ENCODE measurements around the gene TMEM101. TPM values are rescaled to one million over a fixed set of nuclear protein-coding genes. Genes with fewer than 3 reads are reported as not detected.
"Not testable (repeated sequence)": the region's sequence is repeated elsewhere in the genome, so short reads cannot be mapped to it uniquely, and the experiment has no call there.

TMEM101 gene
- total RNA-seq, 1 experiment from 2014 or later = 18.6 TPM

- Histone ChIP-seq H3K14ac (ENCODE audit: insufficient read depth, low read length) (no peak overlapping the region), H3K4ac (ENCODE audit: low read depth, low read length) (no peak overlapping the region), H4K5ac (ENCODE audit: insufficient read length, low read depth, low read length) (no peak overlapping the region), H2BK120ac (ENCODE audit: low read depth, low read length, poor library complexity, severe bottlenecking) (no peak overlapping the region), H2BK20ac (ENCODE audit: low read depth, low read length, poor library complexity, severe bottlenecking) (no peak overlapping the region), H3K4me1 (ENCODE audit: insufficient read depth, low read length) (no peaks in the 10 kb centered on the region), H2BK12ac (ENCODE audit: insufficient read length, low read depth, low read length) (no peak overlapping the region), H3K23ac (ENCODE audit: insufficient read length, low read depth, low read length) (no peak overlapping the region), H3K4me2 (ENCODE audit: insufficient read depth, insufficient read length, low read length) (no peak overlapping the region), H3K56ac (ENCODE audit: insufficient read length, low read depth, low read length) (no peak overlapping the region), H3T11ph (ENCODE audit: low read length) (no peak overlapping the region), H4K91ac (ENCODE audit: insufficient read length, low read depth, low read length) (no peak overlapping the region), H2BK5ac (ENCODE audit: insufficient read length, low read length) (no peak overlapping the region), H3K79me2 (ENCODE audit: insufficient read depth, low read length) (no peaks in the 10 kb centered on the region), H3K18ac (ENCODE audit: insufficient read length, low read depth, low read length) (no peak overlapping the region), H4K8ac (replicated peaks; ENCODE audit: insufficient read length, low read depth, low read length) (no peak overlapping the region), H3K9ac (ENCODE audit: extremely low read depth, insufficient read length, low read length) (no peak overlapping the region), H2AFZ (ENCODE audit: low read length) (no peak overlapping the region), H4K20me1 (ENCODE audit: control insufficient read depth, insufficient read depth, insufficient read length) (no peaks in the 10 kb centered on the region), H2AK5ac (ENCODE audit: insufficient read length, low read length) (no peak overlapping the region), H3K23me2 (ENCODE audit: insufficient read length, low read depth, low read length, poor library complexity, severe bottlenecking) (no peaks in the 10 kb centered on the region), H2BK15ac (ENCODE audit: low read depth, low read length) (no peak overlapping the region), H3K9me3 (ENCODE audit: control insufficient read depth, low read depth, low read length) (no peaks in the 10 kb centered on the region), H3K27me3 (ENCODE audit: insufficient read depth, low read length) (no peaks in the 10 kb centered on the region), H3K79me1 (ENCODE audit: insufficient read depth, low read depth, low read length, poor library complexity, severe bottlenecking) (no peaks in the 10 kb centered on the region), H3K27ac (ENCODE audit: insufficient read length, low read depth, low read length) (no peak overlapping the region)
- peaks cover 2 to 26% (median 8%) of the 10 kb centered on the region in 3 experiments; a peak in 3 of 7 replicates for H3K36me3 Mint-ChIP-seq (ENCODE audit: insufficient read depth in 1 of 3, low read depth in 3 of 3)
- WGBS (ENCODE audit: extremely low coverage, insufficient read length, low lambda C conversion rate) = no CpG with 5 or more reads among the region's 2 CpGs
- TF ChIP-seq, protein P1, sequence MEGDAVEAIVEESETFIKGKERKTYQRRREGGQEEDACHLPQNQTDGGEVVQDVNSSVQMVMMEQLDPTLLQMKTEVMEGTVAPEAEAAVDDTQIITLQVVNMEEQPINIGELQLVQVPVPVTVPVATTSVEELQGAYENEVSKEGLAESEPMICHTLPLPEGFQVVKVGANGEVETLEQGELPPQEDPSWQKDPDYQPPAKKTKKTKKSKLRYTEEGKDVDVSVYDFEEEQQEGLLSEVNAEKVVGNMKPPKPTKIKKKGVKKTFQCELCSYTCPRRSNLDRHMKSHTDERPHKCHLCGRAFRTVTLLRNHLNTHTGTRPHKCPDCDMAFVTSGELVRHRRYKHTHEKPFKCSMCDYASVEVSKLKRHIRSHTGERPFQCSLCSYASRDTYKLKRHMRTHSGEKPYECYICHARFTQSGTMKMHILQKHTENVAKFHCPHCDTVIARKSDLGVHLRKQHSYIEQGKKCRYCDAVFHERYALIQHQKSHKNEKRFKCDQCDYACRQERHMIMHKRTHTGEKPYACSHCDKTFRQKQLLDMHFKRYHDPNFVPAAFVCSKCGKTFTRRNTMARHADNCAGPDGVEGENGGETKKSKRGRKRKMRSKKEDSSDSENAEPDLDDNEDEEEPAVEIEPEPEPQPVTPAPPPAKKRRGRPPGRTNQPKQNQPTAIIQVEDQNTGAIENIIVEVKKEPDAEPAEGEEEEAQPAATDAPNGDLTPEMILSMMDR (conservative IDR thresholded peaks at IDR 0.05) = no peak
- 0 out of 7 replicates have a peak overlapping the region, but pooled peaks of 1 of the 3 experiments have one; percentile 33 for H3K27ac Mint-ChIP-seq
- no peaks in the 10 kb centered on the region for H3K4me1 Mint-ChIP-seq
- H3K4me3 Mint-ChIP-seq = no peak overlapping the region
- H3K27me3 Mint-ChIP-seq (ENCODE audit: low read depth) = no peaks in the 10 kb centered on the region
- DNase-seq = no peak
- no peaks in the 10 kb centered on the region for H3K9me3 Mint-ChIP-seq
These were observed 7.5 kb upstream of the TMEM101 start for GRCh38 chr17:44022246-44022645.

DNA sequence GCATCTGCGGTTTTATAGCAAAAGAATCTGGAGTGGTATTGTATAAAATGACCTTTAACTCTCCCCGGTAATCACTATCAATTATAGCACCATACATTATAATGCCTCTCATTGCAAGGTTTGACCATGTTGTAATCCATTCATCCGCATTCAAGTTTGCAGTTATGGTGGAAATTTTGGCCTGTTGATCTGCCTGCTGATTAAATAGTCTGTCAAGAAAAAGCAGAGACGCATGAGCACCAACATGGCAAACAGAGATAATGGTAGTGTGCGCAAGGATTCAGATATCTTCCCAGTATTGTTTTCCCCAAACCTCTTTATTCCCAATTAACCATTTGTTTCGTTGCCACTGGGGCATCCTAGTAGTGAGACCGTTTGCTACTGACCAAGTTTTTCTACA, 6.5 kb upstream of the TMEM101 start:
- H3K27me3 Mint-ChIP-seq (ENCODE audit: low read depth); H4K8ac ChIP-seq (replicated peaks; ENCODE audit: insufficient read length, low read depth, low read length); H3K4me1 ChIP-seq (ENCODE audit: insufficient read depth, low read length); H2BK20ac ChIP-seq (ENCODE audit: low read depth, low read length, poor library complexity, severe bottlenecking); H2BK12ac ChIP-seq (ENCODE audit: insufficient read length, low read depth, low read length); H3K9me3 ChIP-seq (ENCODE audit: control insufficient read depth, low read depth, low read length); H3K4me2 ChIP-seq (ENCODE audit: insufficient read depth, insufficient read length, low read length); H2BK5ac ChIP-seq (ENCODE audit: insufficient read length, low read length); H3K56ac ChIP-seq (ENCODE audit: insufficient read length, low read depth, low read length); H4K20me1 ChIP-seq (ENCODE audit: control insufficient read depth, insufficient read depth, insufficient read length); H4K91ac ChIP-seq (ENCODE audit: insufficient read length, low read depth, low read length); H3K23ac ChIP-seq (ENCODE audit: insufficient read length, low read depth, low read length); H3K4me1 Mint-ChIP-seq; H3K27me3 ChIP-seq (ENCODE audit: insufficient read depth, low read length); H4K5ac ChIP-seq (ENCODE audit: insufficient read length, low read depth, low read length); H3K27ac ChIP-seq (ENCODE audit: insufficient read length, low read depth, low read length); H3K79me2 ChIP-seq (ENCODE audit: insufficient read depth, low read length); H3K4ac ChIP-seq (ENCODE audit: low read depth, low read length); DNase-seq; H3K79me1 ChIP-seq (ENCODE audit: insufficient read depth, low read depth, low read length, poor library complexity, severe bottlenecking); H3K18ac ChIP-seq (ENCODE audit: insufficient read length, low read depth, low read length); H2BK120ac ChIP-seq (ENCODE audit: low read depth, low read length, poor library complexity, severe bottlenecking); H3K14ac ChIP-seq (ENCODE audit: insufficient read depth, low read length); H3K27ac Mint-ChIP-seq; H2AK5ac ChIP-seq (ENCODE audit: insufficient read length, low read length); H3K23me2 ChIP-seq (ENCODE audit: insufficient read length, low read depth, low read length, poor library complexity, severe bottlenecking); H3K9ac ChIP-seq (ENCODE audit: extremely low read depth, insufficient read length, low read length); H3K9me3 Mint-ChIP-seq; H3T11ph ChIP-seq (ENCODE audit: low read length); H2BK15ac ChIP-seq (ENCODE audit: low read depth, low read length); H3K4me3 Mint-ChIP-seq; H2AFZ ChIP-seq (ENCODE audit: low read length): not testable (repeated sequence)
- peaks cover 2 to 26% (median 8%) of the 10 kb centered on the region in 3 experiments; a peak in 3 of 7 replicates for H3K36me3 Mint-ChIP-seq (ENCODE audit: insufficient read depth in 1 of 3, low read depth in 3 of 3)
- WGBS (ENCODE audit: extremely low coverage, insufficient read length, low lambda C conversion rate) = no CpG with 5 or more reads among the region's 7 CpGs
